Type B pancreatic cell (in vitro differentiated cells): Measurements from ENCODE around the gene IFIT2. TPM values are rescaled to one million over a fixed set of nuclear protein-coding genes. Genes with fewer than 3 reads are reported as not detected.

Source experiments
- DNase-seq: peaks from one replicate; pipeline ENCODE4 v3.0.0; 2021; ENCODE audit warnings: mixed read lengths; ENCODE audit not compliant: unreplicated experiment; ENCODE audit errors: extremely low spot score
- H3K27ac Mint-ChIP-seq: 2 replicates; pipeline ENCODE4 v1.8.0; 2021; ENCODE audit warnings: mild to moderate bottlenecking, mixed read lengths
- H3K27me3 Mint-ChIP-seq: 2 replicates; pipeline ENCODE4 v1.8.0; 2021; ENCODE audit warnings: mixed read lengths
- H3K36me3 Mint-ChIP-seq: 2 replicates; pipeline ENCODE4 v1.8.0; 2021; ENCODE audit warnings: mixed read lengths
- H3K4me1 Mint-ChIP-seq: one replicate; pipeline ENCODE4 v1.8.0; 2021; ENCODE audit warnings: mixed read lengths; ENCODE audit not compliant: unreplicated experiment
- H3K4me3 Mint-ChIP-seq: 2 replicates; pipeline ENCODE4 v1.8.0; 2021; ENCODE audit warnings: mild to moderate bottlenecking, mixed read lengths
- H3K9me3 Mint-ChIP-seq: 2 replicates; pipeline ENCODE4 v1.8.0; 2021; ENCODE audit warnings: mixed read lengths
- total RNA-seq: library from RNA; stranded (reverse); gene quantifications from 2 replicates; pipeline ENCODE4 v1.2.1, GENCODE V29; 2021; ENCODE audit warnings: low replicate concordance
- TF ChIP-seq, protein P1 (sequence below): fragments of 200-600 bp; sonication (generic); conservative IDR thresholded peaks from 2 replicates; pipeline ENCODE4 v1.5.0; 2021; ENCODE audit warnings: antibody characterized with exemption, mild to moderate bottlenecking

The IFIT2 gene
- total RNA-seq, 1 donor from 2014 or later, result 1.3 TPM

- H3K27ac Mint-ChIP-seq, result no peak overlapping the region
- no peak for DNase-seq
Measured at GRCh38 chr10:89335226-89335625, 33.4 kb downstream of the IFIT2 start.

DNA sequence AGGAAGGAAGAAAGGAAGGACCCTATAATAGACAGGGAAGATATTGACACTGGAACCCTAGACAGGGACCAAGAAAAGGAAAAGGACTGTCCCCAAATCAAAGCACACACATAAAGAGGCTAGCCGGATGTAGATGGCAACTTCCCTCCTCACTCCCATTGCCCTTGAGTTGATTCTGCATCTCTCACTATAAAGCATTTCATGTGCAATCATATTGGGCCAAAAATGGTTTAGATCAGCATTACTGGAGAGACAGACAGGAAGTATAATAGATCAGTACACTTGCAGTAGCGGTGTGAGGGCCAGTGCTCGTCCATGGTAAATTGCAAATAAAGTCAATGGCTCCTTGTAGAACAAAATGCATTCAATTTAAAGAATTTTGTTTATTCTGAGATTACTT lies 34.4 kb downstream of the IFIT2 start:
- peaks cover 7% of the 10 kb centered on the region for H3K36me3 Mint-ChIP-seq
- no peak overlapping the region for H3K4me3 Mint-ChIP-seq
- no peaks in the 10 kb centered on the region for H3K9me3 Mint-ChIP-seq
- no peaks in the 10 kb centered on the region for H3K27me3 Mint-ChIP-seq
- H3K4me1 Mint-ChIP-seq, result peaks cover 18% of the 10 kb centered on the region
- H3K27ac Mint-ChIP-seq, result no peak overlapping the region
- TF ChIP-seq, protein P1, sequence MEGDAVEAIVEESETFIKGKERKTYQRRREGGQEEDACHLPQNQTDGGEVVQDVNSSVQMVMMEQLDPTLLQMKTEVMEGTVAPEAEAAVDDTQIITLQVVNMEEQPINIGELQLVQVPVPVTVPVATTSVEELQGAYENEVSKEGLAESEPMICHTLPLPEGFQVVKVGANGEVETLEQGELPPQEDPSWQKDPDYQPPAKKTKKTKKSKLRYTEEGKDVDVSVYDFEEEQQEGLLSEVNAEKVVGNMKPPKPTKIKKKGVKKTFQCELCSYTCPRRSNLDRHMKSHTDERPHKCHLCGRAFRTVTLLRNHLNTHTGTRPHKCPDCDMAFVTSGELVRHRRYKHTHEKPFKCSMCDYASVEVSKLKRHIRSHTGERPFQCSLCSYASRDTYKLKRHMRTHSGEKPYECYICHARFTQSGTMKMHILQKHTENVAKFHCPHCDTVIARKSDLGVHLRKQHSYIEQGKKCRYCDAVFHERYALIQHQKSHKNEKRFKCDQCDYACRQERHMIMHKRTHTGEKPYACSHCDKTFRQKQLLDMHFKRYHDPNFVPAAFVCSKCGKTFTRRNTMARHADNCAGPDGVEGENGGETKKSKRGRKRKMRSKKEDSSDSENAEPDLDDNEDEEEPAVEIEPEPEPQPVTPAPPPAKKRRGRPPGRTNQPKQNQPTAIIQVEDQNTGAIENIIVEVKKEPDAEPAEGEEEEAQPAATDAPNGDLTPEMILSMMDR, result no peak
- no peak for DNase-seq

More at GRCh38 chr10:89335226-89335625, 33.4 kb downstream of the IFIT2 start:
- TF ChIP-seq, protein P1, result no peak
- H3K4me3 Mint-ChIP-seq, result no peak overlapping the region
- H3K27me3 Mint-ChIP-seq, result no peaks in the 10 kb centered on the region
- peaks cover 22% of the 10 kb centered on the region for H3K4me1 Mint-ChIP-seq
- no peaks in the 10 kb centered on the region for H3K9me3 Mint-ChIP-seq
- peaks cover 7% of the 10 kb centered on the region for H3K36me3 Mint-ChIP-seq

- peaks cover 7% of the 10 kb centered on the region for H3K36me3 Mint-ChIP-seq
- no peak overlapping the region for H3K4me3 Mint-ChIP-seq
- no peak overlapping the region for H3K27ac Mint-ChIP-seq
- H3K9me3 Mint-ChIP-seq, result no peaks in the 10 kb centered on the region
- TF ChIP-seq, protein P1, result no peak
- no peaks in the 10 kb centered on the region for H3K27me3 Mint-ChIP-seq
- no peak for DNase-seq
- H3K4me1 Mint-ChIP-seq, result peaks cover 18% of the 10 kb centered on the region
Measured at GRCh38 chr10:89337484-89337883, 35.6 kb downstream of the IFIT2 start.

DNA sequence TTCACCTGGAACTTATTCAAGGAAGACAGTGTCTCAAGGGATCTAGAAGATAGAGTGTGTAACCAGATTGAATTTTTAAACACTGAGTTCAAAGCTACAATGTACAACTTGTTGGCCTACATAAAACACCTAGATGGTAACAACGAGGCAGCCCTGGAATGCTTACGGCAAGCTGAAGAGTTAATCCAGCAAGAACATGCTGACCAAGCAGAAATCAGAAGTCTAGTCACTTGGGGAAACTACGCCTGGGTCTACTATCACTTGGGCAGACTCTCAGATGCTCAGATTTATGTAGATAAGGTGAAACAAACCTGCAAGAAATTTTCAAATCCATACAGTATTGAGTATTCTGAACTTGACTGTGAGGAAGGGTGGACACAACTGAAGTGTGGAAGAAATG lies 36.9 kb downstream of the IFIT2 start:
- Mint-ChIP-seq H3K36me3 (peaks cover 7% of the 10 kb centered on the region), H3K4me3 (no peak overlapping the region), H3K4me1 (peaks cover 15% of the 10 kb centered on the region), H3K27me3 (no peaks in the 10 kb centered on the region), H3K9me3 (no peaks in the 10 kb centered on the region), H3K27ac (no peak overlapping the region)
- TF ChIP-seq, protein P1, result no peak
- no peak for DNase-seq

DNA sequence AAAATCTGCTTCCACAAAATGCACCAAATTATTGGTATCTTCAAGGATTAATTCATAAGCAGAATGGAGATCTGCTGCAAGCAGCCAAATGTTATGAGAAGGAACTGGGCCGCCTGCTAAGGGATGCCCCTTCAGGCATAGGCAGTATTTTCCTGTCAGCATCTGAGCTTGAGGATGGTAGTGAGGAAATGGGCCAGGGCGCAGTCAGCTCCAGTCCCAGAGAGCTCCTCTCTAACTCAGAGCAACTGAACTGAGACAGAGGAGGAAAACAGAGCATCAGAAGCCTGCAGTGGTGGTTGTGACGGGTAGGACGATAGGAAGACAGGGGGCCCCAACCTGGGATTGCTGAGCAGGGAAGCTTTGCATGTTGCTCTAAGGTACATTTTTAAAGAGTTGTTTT lies 38.0 kb downstream of the IFIT2 start:
- Mint-ChIP-seq H3K4me3 (no peak overlapping the region), H3K4me1 (peaks cover 10% of the 10 kb centered on the region)

More for the DNA sequence above, 38.0 kb downstream of the IFIT2 start:
- no peaks in the 10 kb centered on the region for H3K27me3 Mint-ChIP-seq
- H3K36me3 Mint-ChIP-seq, result peaks cover 7% of the 10 kb centered on the region
- no peak for DNase-seq
- H3K27ac Mint-ChIP-seq, result no peak overlapping the region
- TF ChIP-seq, protein P1, result no peak
- no peaks in the 10 kb centered on the region for H3K9me3 Mint-ChIP-seq
